ENCODE results near the gene CACNG7.
A peak's percentile ranks its signal among the peaks of the same experiment; 100 is the strongest.

CACNG7 gene

DNA sequence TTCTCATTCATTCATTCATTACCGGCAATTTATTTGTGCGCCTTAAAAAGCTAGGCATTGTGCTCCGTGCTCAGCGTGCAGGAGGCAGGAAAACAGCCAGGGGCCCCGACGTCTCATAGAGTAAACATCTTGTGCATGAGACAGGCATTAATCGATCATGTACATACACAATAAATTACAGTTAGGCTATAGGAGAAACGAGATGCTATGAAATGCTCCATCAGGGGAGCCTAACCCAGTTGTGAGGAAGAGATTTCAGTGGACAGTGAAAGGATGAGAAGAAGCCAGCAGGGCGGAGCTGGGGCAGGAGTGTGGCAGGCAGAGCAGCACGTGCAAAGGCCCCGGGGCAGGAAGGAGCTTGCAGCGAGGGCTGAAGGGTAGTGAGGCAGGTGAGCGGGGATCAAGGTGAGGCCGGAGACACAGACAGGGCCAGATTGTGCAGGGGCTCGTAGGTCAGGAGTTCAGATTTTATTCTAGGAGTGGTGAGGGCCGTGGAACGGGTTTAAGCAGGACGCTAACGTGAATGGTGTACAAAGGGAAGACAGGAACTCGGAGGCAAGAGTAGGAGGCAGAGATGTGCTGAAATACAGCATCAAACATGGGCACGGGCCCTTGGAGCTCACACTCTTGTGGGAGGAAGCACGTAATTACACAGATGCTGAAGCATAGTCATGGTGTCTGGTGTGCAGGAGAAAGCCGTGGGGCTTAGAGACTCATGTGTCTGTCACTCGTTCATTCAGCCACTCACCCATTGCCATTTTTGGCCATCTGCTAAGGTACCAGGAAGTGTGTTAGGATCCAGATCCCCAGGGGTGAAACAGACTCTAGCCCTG is 74.6 kb downstream of the CACNG7 start:
- TF ChIP-seq, protein P1, sequence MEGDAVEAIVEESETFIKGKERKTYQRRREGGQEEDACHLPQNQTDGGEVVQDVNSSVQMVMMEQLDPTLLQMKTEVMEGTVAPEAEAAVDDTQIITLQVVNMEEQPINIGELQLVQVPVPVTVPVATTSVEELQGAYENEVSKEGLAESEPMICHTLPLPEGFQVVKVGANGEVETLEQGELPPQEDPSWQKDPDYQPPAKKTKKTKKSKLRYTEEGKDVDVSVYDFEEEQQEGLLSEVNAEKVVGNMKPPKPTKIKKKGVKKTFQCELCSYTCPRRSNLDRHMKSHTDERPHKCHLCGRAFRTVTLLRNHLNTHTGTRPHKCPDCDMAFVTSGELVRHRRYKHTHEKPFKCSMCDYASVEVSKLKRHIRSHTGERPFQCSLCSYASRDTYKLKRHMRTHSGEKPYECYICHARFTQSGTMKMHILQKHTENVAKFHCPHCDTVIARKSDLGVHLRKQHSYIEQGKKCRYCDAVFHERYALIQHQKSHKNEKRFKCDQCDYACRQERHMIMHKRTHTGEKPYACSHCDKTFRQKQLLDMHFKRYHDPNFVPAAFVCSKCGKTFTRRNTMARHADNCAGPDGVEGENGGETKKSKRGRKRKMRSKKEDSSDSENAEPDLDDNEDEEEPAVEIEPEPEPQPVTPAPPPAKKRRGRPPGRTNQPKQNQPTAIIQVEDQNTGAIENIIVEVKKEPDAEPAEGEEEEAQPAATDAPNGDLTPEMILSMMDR (IDR thresholded peaks at IDR 0.05; ENCODE audit: borderline replicate concordance, control extremely low read depth, extremely low read depth, insufficient read depth, missing control alignments), result no peak
- DNase-seq (ENCODE audit: low spot score), result no peak
- in situ Hi-C loops (cut with MboI; ENCODE audit: low sequenced_read_pairs, unreplicated experiment), result no loop called here

GRCh38 chr19:53985863-53986262 is 76.8 kb downstream of the CACNG7 start:
- DNase-seq (ENCODE audit: low spot score), result no peak
- TF ChIP-seq, protein P1 (IDR thresholded peaks at IDR 0.05; ENCODE audit: borderline replicate concordance, control extremely low read depth, extremely low read depth, insufficient read depth, missing control alignments), result no peak
- in situ Hi-C loops (cut with MboI; ENCODE audit: low sequenced_read_pairs, unreplicated experiment), result no loop called here

DNA sequence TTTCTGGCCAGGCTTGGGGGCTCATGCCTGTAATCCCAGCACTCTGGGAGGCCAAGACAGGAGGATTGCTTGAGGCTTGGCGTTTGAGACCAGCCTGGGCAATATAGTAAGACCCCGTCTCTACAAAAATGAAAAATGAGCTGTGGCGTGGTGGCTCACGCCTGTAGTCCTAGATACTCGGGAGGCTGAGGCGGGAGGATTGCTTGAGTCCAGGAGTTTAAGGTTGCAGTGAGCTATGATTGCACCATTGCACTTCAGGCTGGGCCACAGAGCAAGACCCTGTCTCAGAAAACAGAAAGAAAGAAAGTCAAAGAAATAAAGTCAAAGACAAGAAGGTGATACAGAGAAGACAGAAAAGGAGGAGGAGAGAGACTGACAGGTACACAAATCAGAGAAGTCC is 79.9 kb downstream of the CACNG7 start:
- in situ Hi-C loops (cut with MboI; ENCODE audit: low sequenced_read_pairs, unreplicated experiment), result no loop called here
- DNase-seq (ENCODE audit: low spot score), result no peak
- TF ChIP-seq, protein P1 (IDR thresholded peaks at IDR 0.05; ENCODE audit: borderline replicate concordance, control extremely low read depth, extremely low read depth, insufficient read depth, missing control alignments), result no peak

- DNase-seq (ENCODE audit: low spot score), result no peak
- TF ChIP-seq, protein P1 (IDR thresholded peaks at IDR 0.05; ENCODE audit: borderline replicate concordance, control extremely low read depth, extremely low read depth, insufficient read depth, missing control alignments), result no peak
- in situ Hi-C loops (cut with MboI; ENCODE audit: low sequenced_read_pairs, unreplicated experiment), result no loop called here
Observed at GRCh38 chr19:53989600-53990533, 80.8 kb downstream of the CACNG7 start.

GRCh38 chr19:53991224-53992113 is 82.4 kb downstream of the CACNG7 start, which contains the start of gene CACNG6:
Gene CACNG6, plus strand, starts transcription at chr19:53991637. Its CDS starts 1,241 bp downstream, at chr19:53992878.
- DNase-seq (ENCODE audit: low spot score), result peak; percentile 59
- TF ChIP-seq, protein P1 (IDR thresholded peaks at IDR 0.05; ENCODE audit: borderline replicate concordance, control extremely low read depth, extremely low read depth, insufficient read depth, missing control alignments), result no peak
- in situ Hi-C loops (cut with MboI; ENCODE audit: low sequenced_read_pairs, unreplicated experiment), result no loop called here
